ENCODE results near the gene ZDHHC12.
A peak's percentile ranks its signal among the peaks of the same experiment; 100 is the strongest.

Gene ZDHHC12

DNA sequence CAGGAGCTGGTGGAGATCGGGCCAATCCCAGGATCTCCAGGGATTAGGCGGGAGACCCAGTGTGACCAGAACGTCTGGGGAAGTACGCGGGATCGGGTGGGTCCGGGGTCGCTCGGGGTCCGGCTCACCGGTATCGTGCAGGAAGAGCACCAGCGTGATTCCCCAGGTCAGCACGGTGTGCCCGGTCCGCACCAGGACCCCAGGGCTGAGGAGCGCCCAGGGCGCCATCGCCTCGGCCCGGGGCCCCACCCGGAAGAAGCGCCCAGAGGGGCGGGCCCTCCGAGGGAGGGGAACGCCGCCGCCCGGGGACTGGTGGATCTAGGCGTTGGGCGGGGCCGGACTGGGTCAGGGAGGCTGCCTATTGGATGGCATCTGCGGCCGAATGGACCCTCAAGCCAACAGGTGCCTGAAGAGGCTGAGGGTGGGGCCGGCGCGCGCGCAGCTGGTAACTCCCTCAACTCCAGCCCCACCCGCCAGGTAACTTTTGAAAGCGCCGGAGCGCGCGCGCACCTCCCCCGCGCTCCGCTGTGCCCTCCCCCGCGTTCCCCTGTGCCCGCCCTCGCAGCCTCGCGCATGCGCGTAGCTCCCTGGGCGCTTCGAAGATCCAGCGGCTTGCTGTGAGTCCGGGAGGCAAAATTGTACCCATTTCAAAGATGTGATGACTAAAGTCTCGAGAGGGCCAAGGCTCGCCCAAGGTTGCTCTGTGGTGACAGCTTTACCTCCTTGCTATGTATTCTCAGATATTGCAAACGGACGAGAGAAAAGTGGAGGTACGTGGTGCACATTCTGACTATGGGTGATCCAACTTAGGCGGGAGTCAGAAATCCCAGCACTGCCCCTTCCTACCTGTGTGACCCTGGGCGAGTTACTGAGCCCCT lies at the start of gene ZDHHC12:
ZDHHC12 (minus strand) TSS at position 262 of the 878 bp plus-strand sequence; CDS start at position 228, 34 bp downstream.
- H3K4me3 ChIP-seq (ENCODE audit: low read depth, low read length) = peak within 1 kb of the TSS; percentile 87
- TF ChIP-seq, protein P1, sequence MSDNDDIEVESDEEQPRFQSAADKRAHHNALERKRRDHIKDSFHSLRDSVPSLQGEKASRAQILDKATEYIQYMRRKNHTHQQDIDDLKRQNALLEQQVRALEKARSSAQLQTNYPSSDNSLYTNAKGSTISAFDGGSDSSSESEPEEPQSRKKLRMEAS (IDR thresholded peaks at IDR 0.05; ENCODE audit: low read depth, low read length) = peak; percentile 43
- peak; percentile 45; the same call in 1 of the 2 replicates for TF ChIP-seq MYC (IDR thresholded peaks at IDR 0.05; ENCODE audit: low read depth, low read length)
- peak; percentile 90 for TF ChIP-seq POLR2A (IDR thresholded peaks at IDR 0.05; ENCODE audit: extremely low read depth, insufficient read length)
- TF ChIP-seq, protein P2, sequence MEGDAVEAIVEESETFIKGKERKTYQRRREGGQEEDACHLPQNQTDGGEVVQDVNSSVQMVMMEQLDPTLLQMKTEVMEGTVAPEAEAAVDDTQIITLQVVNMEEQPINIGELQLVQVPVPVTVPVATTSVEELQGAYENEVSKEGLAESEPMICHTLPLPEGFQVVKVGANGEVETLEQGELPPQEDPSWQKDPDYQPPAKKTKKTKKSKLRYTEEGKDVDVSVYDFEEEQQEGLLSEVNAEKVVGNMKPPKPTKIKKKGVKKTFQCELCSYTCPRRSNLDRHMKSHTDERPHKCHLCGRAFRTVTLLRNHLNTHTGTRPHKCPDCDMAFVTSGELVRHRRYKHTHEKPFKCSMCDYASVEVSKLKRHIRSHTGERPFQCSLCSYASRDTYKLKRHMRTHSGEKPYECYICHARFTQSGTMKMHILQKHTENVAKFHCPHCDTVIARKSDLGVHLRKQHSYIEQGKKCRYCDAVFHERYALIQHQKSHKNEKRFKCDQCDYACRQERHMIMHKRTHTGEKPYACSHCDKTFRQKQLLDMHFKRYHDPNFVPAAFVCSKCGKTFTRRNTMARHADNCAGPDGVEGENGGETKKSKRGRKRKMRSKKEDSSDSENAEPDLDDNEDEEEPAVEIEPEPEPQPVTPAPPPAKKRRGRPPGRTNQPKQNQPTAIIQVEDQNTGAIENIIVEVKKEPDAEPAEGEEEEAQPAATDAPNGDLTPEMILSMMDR (IDR thresholded peaks at IDR 0.05; ENCODE audit: low read depth, low read length) = no peak
- peak; percentile 99 for DNase-seq (ENCODE audit: low read depth)

DNA sequence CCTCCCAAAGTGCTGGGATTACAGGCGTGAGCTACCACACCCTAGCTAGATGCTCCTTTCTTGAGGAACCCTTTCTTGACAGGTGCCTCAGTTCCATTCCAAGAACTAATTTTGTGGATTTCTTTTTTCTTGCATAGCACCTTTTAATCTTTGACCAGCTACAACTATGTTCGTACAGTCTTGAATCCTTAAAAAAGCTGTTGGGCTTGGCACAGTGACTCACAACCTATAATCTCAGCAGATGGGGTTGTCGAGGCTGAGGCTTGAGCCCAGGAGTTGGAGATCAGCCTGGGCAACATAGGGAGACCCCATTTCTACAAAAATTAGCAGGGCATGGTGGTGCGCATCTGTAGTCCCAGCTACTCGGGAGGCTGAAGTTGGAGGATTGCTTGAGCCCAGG lies 49.1 kb upstream of the ZDHHC12 start:
- TF ChIP-seq, protein P2 (IDR thresholded peaks at IDR 0.05; ENCODE audit: low read depth, low read length) = no peak
- no peak for TF ChIP-seq POLR2A (IDR thresholded peaks at IDR 0.05; ENCODE audit: extremely low read depth, insufficient read length)
- TF ChIP-seq MYC (IDR thresholded peaks at IDR 0.05; ENCODE audit: low read depth, low read length) = no peak
- TF ChIP-seq, protein P1 (IDR thresholded peaks at IDR 0.05; ENCODE audit: low read depth, low read length) = no peak
- no peak overlapping the region for H3K4me3 ChIP-seq (ENCODE audit: low read depth, low read length)
- DNase-seq (ENCODE audit: low read depth) = no peak

DNA sequence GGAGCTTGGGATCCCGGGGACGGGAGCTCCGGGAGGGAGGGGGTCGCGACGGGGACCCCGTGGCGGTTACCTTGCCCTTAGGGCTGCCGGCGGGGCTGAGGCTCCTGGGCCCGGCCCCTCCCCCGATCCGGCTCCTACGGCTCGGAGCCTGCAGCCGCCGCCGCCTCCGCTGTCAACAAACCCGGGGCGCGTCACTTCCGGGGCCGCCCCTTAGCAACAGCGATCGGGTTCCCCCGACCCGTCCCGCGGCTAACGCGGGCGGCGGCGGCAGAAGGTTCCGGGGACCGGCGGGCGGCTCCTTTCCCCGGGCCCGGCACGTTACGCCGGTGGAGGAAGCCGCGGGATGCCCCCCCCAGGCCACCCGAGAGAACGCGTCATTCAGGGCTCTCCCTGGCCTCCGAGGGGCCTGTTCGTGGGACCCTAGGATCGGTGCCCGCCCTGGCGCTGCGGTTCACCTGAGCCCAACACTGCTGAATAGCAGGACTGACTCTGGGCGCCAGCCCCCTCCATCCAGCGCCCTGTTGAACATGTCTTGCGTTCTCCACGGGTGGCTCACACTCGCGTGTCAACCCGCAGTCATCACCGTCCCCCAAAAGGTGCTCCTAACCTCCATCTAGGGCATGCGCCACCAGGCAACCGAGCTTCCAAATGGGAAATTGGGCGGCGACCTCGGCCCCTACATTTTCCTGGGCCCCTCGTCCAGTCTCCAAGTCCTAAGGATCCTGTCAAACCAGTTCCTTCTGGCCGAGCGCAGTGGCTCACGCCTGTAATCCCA lies 48.0 kb upstream of the ZDHHC12 start, which contains the start of gene ZER1:
ZER1 (minus strand) TSS at position 183 of the 775 bp plus-strand sequence. CDS start 16,362 bp downstream, outside the sequence.
- TF ChIP-seq, protein P1 (IDR thresholded peaks at IDR 0.05; ENCODE audit: low read depth, low read length) = peak; percentile 21; the same call in 1 of the 2 replicates
- TF ChIP-seq, protein P2 (IDR thresholded peaks at IDR 0.05; ENCODE audit: low read depth, low read length) = no peak
- no peak for TF ChIP-seq MYC (IDR thresholded peaks at IDR 0.05; ENCODE audit: low read depth, low read length)
- TF ChIP-seq POLR2A (IDR thresholded peaks at IDR 0.05; ENCODE audit: extremely low read depth, insufficient read length) = peak; percentile 42
- peak within 1 kb of the TSS; percentile 84 for H3K4me3 ChIP-seq (ENCODE audit: low read depth, low read length)
- peak; percentile 91 for DNase-seq (ENCODE audit: low read depth)

DNA sequence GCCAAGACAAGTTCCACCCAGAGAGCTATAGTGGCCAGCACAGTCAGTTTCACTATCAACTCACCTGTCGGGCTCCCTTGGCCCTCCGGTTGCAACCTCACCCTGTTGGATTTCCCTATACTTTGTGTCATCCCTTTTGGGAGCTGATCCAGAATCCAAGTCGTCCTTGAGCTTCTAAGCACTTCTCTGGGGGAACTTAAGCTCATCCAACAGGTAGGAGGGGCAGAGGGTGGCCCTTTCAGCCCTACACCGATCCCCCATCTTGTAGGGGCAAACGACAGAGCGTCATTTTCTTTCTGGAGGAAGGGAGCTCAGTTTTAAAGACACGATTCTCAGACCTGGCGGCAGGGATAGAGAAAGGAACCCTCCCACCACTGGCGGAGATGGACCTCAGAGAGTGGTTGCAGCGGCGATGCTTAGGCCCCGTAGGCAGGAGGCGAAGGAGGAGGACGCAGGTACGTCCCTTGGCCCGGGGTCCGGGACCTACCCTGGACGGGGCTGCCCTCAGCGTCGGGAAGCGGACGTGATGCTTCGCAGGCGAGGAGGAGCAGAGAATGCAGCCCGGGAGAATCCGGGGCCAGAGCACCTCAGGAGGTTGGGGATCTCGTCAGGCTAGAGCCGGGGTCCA lies 47.3 kb upstream of the ZDHHC12 start:
- peak overlapping the region; percentile 84 for H3K4me3 ChIP-seq (ENCODE audit: low read depth, low read length)
- TF ChIP-seq, protein P2 (IDR thresholded peaks at IDR 0.05; ENCODE audit: low read depth, low read length) = no peak
- TF ChIP-seq, protein P1 (IDR thresholded peaks at IDR 0.05; ENCODE audit: low read depth, low read length) = no peak
- TF ChIP-seq POLR2A (IDR thresholded peaks at IDR 0.05; ENCODE audit: extremely low read depth, insufficient read length) (no peak), MYC (IDR thresholded peaks at IDR 0.05; ENCODE audit: low read depth, low read length) (no peak)
- no peak for DNase-seq (ENCODE audit: low read depth)
